ENCODE measurements around the gene VCAN. TPM values are rescaled to one million over a fixed set of nuclear protein-coding genes. Genes with fewer than 3 reads are reported as not detected.
"Not testable (repeated sequence)": the region's sequence is repeated elsewhere in the genome, so short reads cannot be mapped to it uniquely, and the experiment has no call there.

VCAN gene
- total and polyA plus RNA-seq, 2 donors (not counting 1 experiment from before 2014, with no cell fraction given): 2.0 TPM; not detected in 1

DNA sequence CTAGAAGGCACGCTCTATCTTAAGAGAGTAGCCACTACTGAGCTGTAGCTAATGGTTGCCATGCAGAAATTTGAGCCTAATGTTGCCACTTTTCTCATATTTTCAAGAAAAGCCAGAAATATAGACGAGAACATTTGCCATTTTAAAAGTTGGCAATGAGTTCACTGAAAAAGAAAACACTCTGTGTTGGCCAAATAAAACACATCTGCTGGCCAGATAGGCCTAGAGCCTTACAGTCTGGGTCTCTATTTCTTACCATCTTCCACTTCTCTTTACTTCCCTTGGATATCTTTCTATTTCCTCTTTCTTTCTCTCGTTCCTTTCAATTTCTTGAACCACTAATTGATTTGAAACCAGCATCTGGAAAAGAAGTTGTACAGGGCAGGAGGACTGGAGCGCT, 36.6 kb upstream of the VCAN start:
- H3K9me3 ChIP-seq (ENCODE audit: control extremely low read depth in 1 of 3, control insufficient read depth in 2 of 3, insufficient read depth in 1 of 3, low read length in 2 of 3): peaks cover 0 to 7% (median 0%) of the 10 kb centered on the region in 3 donors
- H3K27ac Mint-ChIP-seq: no peak overlapping the region
- TF ChIP-seq, protein P1, sequence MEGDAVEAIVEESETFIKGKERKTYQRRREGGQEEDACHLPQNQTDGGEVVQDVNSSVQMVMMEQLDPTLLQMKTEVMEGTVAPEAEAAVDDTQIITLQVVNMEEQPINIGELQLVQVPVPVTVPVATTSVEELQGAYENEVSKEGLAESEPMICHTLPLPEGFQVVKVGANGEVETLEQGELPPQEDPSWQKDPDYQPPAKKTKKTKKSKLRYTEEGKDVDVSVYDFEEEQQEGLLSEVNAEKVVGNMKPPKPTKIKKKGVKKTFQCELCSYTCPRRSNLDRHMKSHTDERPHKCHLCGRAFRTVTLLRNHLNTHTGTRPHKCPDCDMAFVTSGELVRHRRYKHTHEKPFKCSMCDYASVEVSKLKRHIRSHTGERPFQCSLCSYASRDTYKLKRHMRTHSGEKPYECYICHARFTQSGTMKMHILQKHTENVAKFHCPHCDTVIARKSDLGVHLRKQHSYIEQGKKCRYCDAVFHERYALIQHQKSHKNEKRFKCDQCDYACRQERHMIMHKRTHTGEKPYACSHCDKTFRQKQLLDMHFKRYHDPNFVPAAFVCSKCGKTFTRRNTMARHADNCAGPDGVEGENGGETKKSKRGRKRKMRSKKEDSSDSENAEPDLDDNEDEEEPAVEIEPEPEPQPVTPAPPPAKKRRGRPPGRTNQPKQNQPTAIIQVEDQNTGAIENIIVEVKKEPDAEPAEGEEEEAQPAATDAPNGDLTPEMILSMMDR (IDR thresholded peaks at IDR 0.05): no peak
- no peak for TF ChIP-seq EZH2 (IDR thresholded peaks at IDR 0.05; ENCODE audit: borderline replicate concordance, insufficient read depth, low read depth, low read length, poor library complexity, severe bottlenecking)
- H3K9ac ChIP-seq (ENCODE audit: low read length): no peak overlapping the region
- H3K4me2 ChIP-seq (replicated peaks; ENCODE audit: low read depth, low read length, poor library complexity, severe bottlenecking): no peak overlapping the region
- no peak for ATAC-seq (ENCODE audit: low read depth)
- no peaks in the 10 kb centered on the region for H3K27me3 ChIP-seq (replicated peaks in 1 of 4; ENCODE audit: control extremely low read depth in 1 of 4, control insufficient read depth in 3 of 4, insufficient read depth in 4 of 4, low read length in 3 of 4)
- intact Hi-C loops (cut with micrococcal nuclease): no loop called here
- no peaks in the 10 kb centered on the region for H3K27me3 Mint-ChIP-seq
- H3K79me2 ChIP-seq (ENCODE audit: control insufficient read depth, insufficient read depth, low read length): no peaks in the 10 kb centered on the region
- DNase-seq: no peak
- no peak overlapping the region for H3K4me3 ChIP-seq (ENCODE audit: control extremely low read depth in 1 of 5, extremely low read depth in 1 of 5, insufficient read depth in 1 of 5, low read depth in 2 of 5, low read length in 4 of 5)
- no peaks in the 10 kb centered on the region for H3K4me1 Mint-ChIP-seq
- H3K9me3 Mint-ChIP-seq (ENCODE audit: insufficient read depth): no peaks in the 10 kb centered on the region
- no peak overlapping the region for H3K27ac ChIP-seq (ENCODE audit: low read length in 2 of 2)
- H3K4me3 Mint-ChIP-seq: no peak overlapping the region
- 88% methylated on average over 2 of the region's 4 CpGs for WGBS (ENCODE audit: insufficient coverage)
- no peak overlapping the region for H2AFZ ChIP-seq (ENCODE audit: insufficient read depth, low read depth, low read length, poor library complexity, severe bottlenecking)
- H3K36me3 ChIP-seq (replicated peaks in 1 of 2; ENCODE audit: control extremely low read depth in 1 of 2, control insufficient read depth in 1 of 2, extremely low read depth in 1 of 2, insufficient read depth in 2 of 2, low read length in 1 of 2): no peaks in the 10 kb centered on the region
- no peaks in the 10 kb centered on the region for H4K20me1 ChIP-seq (ENCODE audit: control insufficient read depth, insufficient read depth, low read length, poor library complexity, severe bottlenecking)
- ChIA-PET POLR2A (no interaction called here), CTCF (no interaction called here)
- no peaks in the 10 kb centered on the region for H3K4me1 ChIP-seq (ENCODE audit: control insufficient read depth in 2 of 2, insufficient read depth in 2 of 2, low read length in 2 of 2)

DNA sequence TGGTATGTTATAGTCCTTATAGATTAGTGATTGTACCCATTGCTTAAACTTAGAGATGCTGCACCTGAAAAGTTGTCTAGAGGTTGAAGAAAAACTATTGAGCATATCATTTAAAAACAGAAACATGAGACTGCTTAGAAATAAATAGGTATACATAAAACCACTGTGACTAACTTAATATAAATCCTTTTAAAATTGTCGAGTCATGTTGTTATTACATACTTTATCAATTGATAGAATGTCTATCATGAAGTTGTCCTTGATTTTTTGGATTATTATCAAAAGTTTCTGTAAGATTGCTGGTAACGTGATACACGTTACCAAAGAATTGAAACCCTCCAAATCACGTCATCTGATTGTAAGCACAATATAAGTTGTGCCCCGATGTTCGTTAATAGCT, 35.3 kb upstream of the VCAN start:
- TF ChIP-seq, protein P1 (IDR thresholded peaks at IDR 0.05): no peak
- TF ChIP-seq EZH2 (IDR thresholded peaks at IDR 0.05; ENCODE audit: borderline replicate concordance, insufficient read depth, low read depth, low read length, poor library complexity, severe bottlenecking): no peak

DNA sequence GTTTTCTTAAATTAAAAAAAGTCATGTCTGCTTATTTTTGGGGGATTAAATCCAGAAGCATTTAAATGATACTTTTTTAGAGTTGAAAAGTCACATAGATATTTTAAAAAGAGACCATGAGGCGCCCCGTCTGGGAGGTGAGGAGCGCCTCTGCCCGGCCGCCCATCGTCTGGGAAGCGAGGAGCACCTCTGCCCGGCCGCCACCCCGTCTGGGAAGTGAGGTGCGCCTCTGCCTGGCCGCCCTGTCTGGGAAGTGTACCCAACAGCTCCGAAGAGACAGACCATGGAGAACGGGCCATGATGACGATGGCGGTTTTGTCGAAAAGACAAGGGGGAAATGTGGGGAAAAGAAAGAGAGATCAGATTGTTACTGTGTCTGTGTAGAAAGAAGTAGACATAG, 33.8 kb upstream of the VCAN start:
- WGBS (ENCODE audit: insufficient coverage): 90% methylated on average over 12 of the region's 17 CpGs
- H3K4me3 ChIP-seq (ENCODE audit: control extremely low read depth in 1 of 5, extremely low read depth in 1 of 5, insufficient read depth in 1 of 5, low read depth in 2 of 5, low read length in 4 of 5); DNase-seq; CTCF ChIA-PET; H3K27me3 ChIP-seq (replicated peaks in 1 of 4; ENCODE audit: control extremely low read depth in 1 of 4, control insufficient read depth in 3 of 4, insufficient read depth in 4 of 4, low read length in 3 of 4); H3K4me3 Mint-ChIP-seq; H4K20me1 ChIP-seq (ENCODE audit: control insufficient read depth, insufficient read depth, low read length, poor library complexity, severe bottlenecking); H3K79me2 ChIP-seq (ENCODE audit: control insufficient read depth, insufficient read depth, low read length); ATAC-seq (ENCODE audit: low read depth); POLR2A ChIA-PET; H3K27ac ChIP-seq (ENCODE audit: low read length in 2 of 2); H3K4me1 Mint-ChIP-seq; H3K36me3 ChIP-seq (replicated peaks in 1 of 2; ENCODE audit: control extremely low read depth in 1 of 2, control insufficient read depth in 1 of 2, extremely low read depth in 1 of 2, insufficient read depth in 2 of 2, low read length in 1 of 2); H3K27me3 Mint-ChIP-seq; H3K9me3 Mint-ChIP-seq (ENCODE audit: insufficient read depth); H3K27ac Mint-ChIP-seq; H3K4me1 ChIP-seq (ENCODE audit: control insufficient read depth in 2 of 2, insufficient read depth in 2 of 2, low read length in 2 of 2); H3K9me3 ChIP-seq (ENCODE audit: control extremely low read depth in 1 of 3, control insufficient read depth in 2 of 3, insufficient read depth in 1 of 3, low read length in 2 of 3); H3K4me2 ChIP-seq (replicated peaks; ENCODE audit: low read depth, low read length, poor library complexity, severe bottlenecking); intact Hi-C loops (cut with micrococcal nuclease); H3K9ac ChIP-seq (ENCODE audit: low read length); H2AFZ ChIP-seq (ENCODE audit: insufficient read depth, low read depth, low read length, poor library complexity, severe bottlenecking): not testable (repeated sequence)

More for the DNA sequence above, 35.3 kb upstream of the VCAN start:
- ATAC-seq (ENCODE audit: low read depth): no peak
- H3K4me3 Mint-ChIP-seq: no peak overlapping the region
- intact Hi-C loops (cut with micrococcal nuclease): no loop called here
- Histone ChIP-seq H3K9me3 (ENCODE audit: control extremely low read depth in 1 of 3, control insufficient read depth in 2 of 3, insufficient read depth in 1 of 3, low read length in 2 of 3) (peaks cover 0 to 7% (median 0%) of the 10 kb centered on the region in 3 donors), H3K79me2 (ENCODE audit: control insufficient read depth, insufficient read depth, low read length) (no peaks in the 10 kb centered on the region), H2AFZ (ENCODE audit: insufficient read depth, low read depth, low read length, poor library complexity, severe bottlenecking) (no peak overlapping the region), H3K4me1 (ENCODE audit: control insufficient read depth in 2 of 2, insufficient read depth in 2 of 2, low read length in 2 of 2) (no peaks in the 10 kb centered on the region), H3K4me3 (ENCODE audit: control extremely low read depth in 1 of 5, extremely low read depth in 1 of 5, insufficient read depth in 1 of 5, low read depth in 2 of 5, low read length in 4 of 5) (no peak overlapping the region), H4K20me1 (ENCODE audit: control insufficient read depth, insufficient read depth, low read length, poor library complexity, severe bottlenecking) (no peaks in the 10 kb centered on the region), H3K9ac (ENCODE audit: low read length) (no peak overlapping the region), H3K36me3 (replicated peaks in 1 of 2; ENCODE audit: control extremely low read depth in 1 of 2, control insufficient read depth in 1 of 2, extremely low read depth in 1 of 2, insufficient read depth in 2 of 2, low read length in 1 of 2) (no peaks in the 10 kb centered on the region), H3K27ac (ENCODE audit: low read length in 2 of 2) (no peak overlapping the region), H3K4me2 (replicated peaks; ENCODE audit: low read depth, low read length, poor library complexity, severe bottlenecking) (no peak overlapping the region), H3K27me3 (replicated peaks in 1 of 4; ENCODE audit: control extremely low read depth in 1 of 4, control insufficient read depth in 3 of 4, insufficient read depth in 4 of 4, low read length in 3 of 4) (no peaks in the 10 kb centered on the region)
- peaks cover 2% of the 10 kb centered on the region for H3K4me1 Mint-ChIP-seq
- no CpG with 5 or more reads among the region's 6 CpGs for WGBS (ENCODE audit: insufficient coverage)
- DNase-seq: no peak
- no peaks in the 10 kb centered on the region for H3K27me3 Mint-ChIP-seq
- ChIA-PET CTCF (no interaction called here), POLR2A (no interaction called here)
- no peaks in the 10 kb centered on the region for H3K9me3 Mint-ChIP-seq (ENCODE audit: insufficient read depth)
- no peak overlapping the region for H3K27ac Mint-ChIP-seq

All from B cell (primary cell).